Measurements from ENCODE around the gene PFKL.
A peak's percentile ranks its signal among the peaks of the same experiment; 100 is the strongest.
"Not testable (repeated sequence)": the region's sequence is repeated elsewhere in the genome, so short reads cannot be mapped to it uniquely, and the experiment has no call there.

PFKL gene

GRCh38 chr21:44294391-44295162 is 5.3 kb upstream of the PFKL start:
- DNase-seq (ENCODE audit: low read depth in 2 of 2) = no peak

GRCh38 chr21:44295163-44295573 is 4.7 kb upstream of the PFKL start:
- no peak for DNase-seq (ENCODE audit: low read depth in 2 of 2)

GRCh38 chr21:44295646-44296045 is 4.2 kb upstream of the PFKL start:
- no peak for DNase-seq (ENCODE audit: low read depth in 2 of 2)

- no peak for DNase-seq (ENCODE audit: low read depth in 2 of 2)
Observed at GRCh38 chr21:44296103-44296519, 3.7 kb upstream of the PFKL start.

GRCh38 chr21:44296916-44297315 is 2.9 kb upstream of the PFKL start:
- DNase-seq (ENCODE audit: low read depth in 2 of 2) = no peak

- peak; percentile 46 to 53 for DNase-seq (ENCODE audit: low read depth in 2 of 2)
Observed at GRCh38 chr21:44297525-44298290, 2.1 kb upstream of the PFKL start.

- no peak for DNase-seq (ENCODE audit: low read depth in 2 of 2)
Observed at GRCh38 chr21:44298301-44298700, 1.6 kb upstream of the PFKL start.

- no peak for DNase-seq (ENCODE audit: low read depth in 2 of 2)
Observed at GRCh38 chr21:44299085-44299457, 782 bp upstream of the PFKL start.

GRCh38 chr21:44300262-44300959 is 558 bp downstream of the PFKL start:
- peak in 1 of 2 donors; percentile 50 for DNase-seq (ENCODE audit: low read depth in 2 of 2)

GRCh38 chr21:44301141-44301540 is 1.3 kb downstream of the PFKL start:
- DNase-seq (ENCODE audit: low read depth in 2 of 2) = no peak

GRCh38 chr21:44301961-44302406 is 2.1 kb downstream of the PFKL start:
- DNase-seq (ENCODE audit: low read depth in 2 of 2) = no peak

- not testable (repeated sequence) for DNase-seq (ENCODE audit: low read depth in 2 of 2)
Observed at GRCh38 chr21:44302573-44303401, 2.9 kb downstream of the PFKL start.

GRCh38 chr21:44303490-44303981 is 3.7 kb downstream of the PFKL start:
- DNase-seq (ENCODE audit: low read depth in 2 of 2) = no peak

GRCh38 chr21:44304011-44304616 is 4.3 kb downstream of the PFKL start:
- no peak for DNase-seq (ENCODE audit: low read depth in 2 of 2)

GRCh38 chr21:44304877-44305293 is 5.0 kb downstream of the PFKL start:
- no peak for DNase-seq (ENCODE audit: low read depth in 2 of 2)

GRCh38 chr21:44305691-44306090 is 5.8 kb downstream of the PFKL start:
- DNase-seq (ENCODE audit: low read depth in 2 of 2) = no peak

- DNase-seq (ENCODE audit: low read depth in 2 of 2) = no peak
Observed at GRCh38 chr21:44306936-44307704, 7.3 kb downstream of the PFKL start.

GRCh38 chr21:44310628-44311507 is 11.0 kb downstream of the PFKL start:
- DNase-seq (ENCODE audit: low read depth in 2 of 2) = no peak

GRCh38 chr21:44312089-44312488 is 12.2 kb downstream of the PFKL start:
- DNase-seq (ENCODE audit: low read depth in 2 of 2) = no peak

Data from stimulated activated CD8-positive, alpha-beta memory T cell treated with anti-CD3 and anti-CD28 coated beads, Interleukin-7, amount 100 ng/mL, for 4 hours (primary cell).